GM03348 (cell line): ENCODE measurements around the gene CFAP99.
A peak's percentile ranks its signal among the peaks of the same experiment; 100 is the strongest.

Experiments used
- DNase-seq: peaks from one replicate; pipeline ENCODE4 v3.0.0; 2012; ENCODE audit warnings: low spot score

The CFAP99 gene

GRCh38 chr4:2468456-2469191, 49.9 kb downstream of the CFAP99 start, which contains the start of gene RNF4:
RNF4 (plus strand) TSS chr4:2469106; CDS start chr4:2490494, 21,388 bp downstream.
- peak; percentile 98 for DNase-seq

- peak; percentile 70 for DNase-seq
Measured at GRCh38 chr4:2469192-2469984, 50.6 kb downstream of the CFAP99 start.

- DNase-seq, result no peak
Measured at GRCh38 chr4:2470791-2471190, 52.0 kb downstream of the CFAP99 start.

- no peak for DNase-seq
Measured at GRCh38 chr4:2472187-2472586, 53.4 kb downstream of the CFAP99 start.

- no peak for DNase-seq
Measured at GRCh38 chr4:2478229-2478628, 59.5 kb downstream of the CFAP99 start.

- no peak for DNase-seq
Measured at GRCh38 chr4:2480649-2481048, 61.9 kb downstream of the CFAP99 start.

- DNase-seq, result no peak
Measured at GRCh38 chr4:2482192-2482591, 63.4 kb downstream of the CFAP99 start.

- peak; percentile 41 for DNase-seq
Measured at GRCh38 chr4:2482693-2483092, 63.9 kb downstream of the CFAP99 start.

GRCh38 chr4:2483237-2483636, 64.5 kb downstream of the CFAP99 start:
- DNase-seq, result no peak

GRCh38 chr4:2484185-2484584, 65.4 kb downstream of the CFAP99 start:
- DNase-seq, result no peak

- peak; percentile 73 for DNase-seq
Measured at GRCh38 chr4:2484993-2485392, 66.2 kb downstream of the CFAP99 start.

- no peak for DNase-seq
Measured at GRCh38 chr4:2485956-2486355, 67.2 kb downstream of the CFAP99 start.

GRCh38 chr4:2486981-2487380, 68.2 kb downstream of the CFAP99 start:
- DNase-seq, result no peak

- no peak for DNase-seq
Measured at GRCh38 chr4:2487632-2488031, 68.9 kb downstream of the CFAP99 start.

- DNase-seq, result no peak
Measured at GRCh38 chr4:2489081-2489805, 70.5 kb downstream of the CFAP99 start.

- DNase-seq, result no peak
Measured at GRCh38 chr4:2489841-2490552, 71.2 kb downstream of the CFAP99 start.

- no peak for DNase-seq
Measured at GRCh38 chr4:2492970-2493369, 74.2 kb downstream of the CFAP99 start.

- DNase-seq, result no peak
Measured at GRCh38 chr4:2494992-2495391, 76.2 kb downstream of the CFAP99 start.

GRCh38 chr4:2497324-2497723, 78.6 kb downstream of the CFAP99 start:
- DNase-seq, result no peak

GRCh38 chr4:2497931-2498330, 79.2 kb downstream of the CFAP99 start:
- no peak for DNase-seq

- no peak for DNase-seq
Measured at GRCh38 chr4:2500547-2500946, 81.8 kb downstream of the CFAP99 start.

- DNase-seq, result no peak
Measured at GRCh38 chr4:2501034-2501594, 82.4 kb downstream of the CFAP99 start.
